Measurements from ENCODE around the gene ANK3. TPM values are rescaled to one million over a fixed set of nuclear protein-coding genes. Genes with fewer than 3 reads are reported as not detected.

ANK3 gene
- polyA plus RNA-seq, 1 donor from 2014 or later: 114 TPM

DNA sequence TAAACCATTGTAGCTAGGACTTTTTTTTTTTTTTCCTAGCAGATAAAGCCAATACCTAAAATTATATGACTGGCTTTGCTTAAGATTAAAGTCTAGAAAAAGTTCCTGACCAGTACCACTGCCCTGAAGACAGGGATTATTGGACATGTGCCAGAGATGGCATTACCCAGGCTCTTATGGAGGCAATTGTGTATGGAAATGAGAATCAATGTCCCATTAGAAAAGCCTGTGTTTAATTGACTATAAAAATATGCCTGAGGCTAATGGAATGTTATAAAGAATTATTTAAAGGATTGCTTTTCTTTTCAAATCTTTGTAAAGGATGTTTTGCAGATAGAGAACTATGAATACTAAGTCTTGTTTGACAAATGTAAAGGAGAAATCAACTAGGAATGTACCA, 196.7 kb downstream of the ANK3 start:
- Histone ChIP-seq H3K4me2 (ENCODE audit: low read length) (no peak overlapping the region), H3K36me3 (ENCODE audit: insufficient read depth, low read length) (peaks cover 44% of the 10 kb centered on the region), H3F3A (ENCODE audit: insufficient read depth, low read length, poor library complexity, severe bottlenecking) (no peaks in the 10 kb centered on the region), H3K4me3 (ENCODE audit: low read length) (no peak overlapping the region), H3K9ac (ENCODE audit: low read length) (no peak overlapping the region), H4K20me1 (ENCODE audit: insufficient read depth) (no peaks in the 10 kb centered on the region), H3K27me3 (ENCODE audit: insufficient read depth, low read depth, low read length) (no peaks in the 10 kb centered on the region), H3K9me2 (ENCODE audit: insufficient read depth, low read length) (no peaks in the 10 kb centered on the region), H3K79me2 (replicated peaks; ENCODE audit: insufficient read depth, low read length) (no peaks in the 10 kb centered on the region), H2AFZ (ENCODE audit: low read depth, low read length) (no peak overlapping the region), H3K27ac (ENCODE audit: low read length) (no peak overlapping the region), H3K9me3 (ENCODE audit: low read length) (peaks cover 6% of the 10 kb centered on the region)
- no peak for TF ChIP-seq MXI1 (conservative IDR thresholded peaks at IDR 0.05; ENCODE audit: poor library complexity, severe bottlenecking)
- TF ChIP-seq EP300 (conservative IDR thresholded peaks at IDR 0.05; ENCODE audit: poor library complexity, severe bottlenecking): no peak
- TF ChIP-seq REST (IDR thresholded peaks at IDR 0.05; ENCODE audit: borderline replicate concordance): no peak
- no peak for TF ChIP-seq SMC3 (conservative IDR thresholded peaks at IDR 0.05; ENCODE audit: poor library complexity)
- no peak for TF ChIP-seq POLR2AphosphoS5 (IDR thresholded peaks at IDR 0.05)
- TF ChIP-seq RAD21 (conservative IDR thresholded peaks at IDR 0.05): no peak
- TF ChIP-seq CTCF (IDR thresholded peaks at IDR 0.05; ENCODE audit: poor library complexity, severe bottlenecking): no peak

DNA sequence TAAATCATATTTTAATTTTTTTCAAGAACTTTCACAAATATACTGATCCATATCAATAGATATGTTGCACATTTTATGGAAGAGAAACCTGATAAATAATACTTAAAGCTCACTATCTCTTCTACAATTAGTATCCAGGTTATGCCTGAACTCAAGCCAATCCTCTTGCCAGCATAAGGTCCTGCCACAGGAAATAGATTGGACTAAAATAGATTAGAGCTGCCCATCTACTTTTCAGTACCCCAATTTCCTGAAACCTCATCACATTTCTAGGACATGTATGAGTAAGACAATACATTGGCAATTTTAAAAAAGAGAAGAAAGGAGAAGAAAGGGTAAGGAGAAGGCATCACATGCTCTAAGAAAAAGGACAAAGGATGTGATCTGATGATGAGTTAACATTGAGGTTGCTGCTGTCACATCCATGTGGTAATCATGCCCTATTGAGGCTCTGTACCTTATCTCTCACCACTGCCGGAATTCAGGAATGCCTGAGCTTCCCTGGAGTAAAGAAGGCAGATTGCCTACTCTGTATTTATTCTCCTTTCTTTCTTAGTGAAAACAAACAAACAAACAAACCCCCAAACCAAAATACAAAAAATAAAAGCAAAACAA, 199.7 kb downstream of the ANK3 start:
- TF ChIP-seq EP300 (conservative IDR thresholded peaks at IDR 0.05; ENCODE audit: poor library complexity, severe bottlenecking) (no peak), SMC3 (conservative IDR thresholded peaks at IDR 0.05; ENCODE audit: poor library complexity) (no peak), MXI1 (conservative IDR thresholded peaks at IDR 0.05; ENCODE audit: poor library complexity, severe bottlenecking) (no peak), REST (IDR thresholded peaks at IDR 0.05; ENCODE audit: borderline replicate concordance) (no peak), CTCF (IDR thresholded peaks at IDR 0.05; ENCODE audit: poor library complexity, severe bottlenecking) (no peak), EZH2 (IDR thresholded peaks at IDR 0.05; ENCODE audit: borderline replicate concordance, insufficient read depth, low read length, poor library complexity, severe bottlenecking) (no peak), POLR2AphosphoS5 (IDR thresholded peaks at IDR 0.05) (no peak), RAD21 (conservative IDR thresholded peaks at IDR 0.05) (no peak), TAF1 (IDR thresholded peaks at IDR 0.05; ENCODE audit: low read depth) (no peak)
- H3K4me3 ChIP-seq (ENCODE audit: low read length): no peak overlapping the region
- H3K79me2 ChIP-seq (replicated peaks; ENCODE audit: insufficient read depth, low read length): no peaks in the 10 kb centered on the region
- H3K36me3 ChIP-seq (ENCODE audit: insufficient read depth, low read length): peaks cover 34% of the 10 kb centered on the region
- H3K27me3 ChIP-seq (ENCODE audit: insufficient read depth, low read depth, low read length): no peaks in the 10 kb centered on the region
- H3K9ac ChIP-seq (ENCODE audit: low read length): no peak overlapping the region
- H3K9me2 ChIP-seq (ENCODE audit: insufficient read depth, low read length): no peaks in the 10 kb centered on the region
- no peak overlapping the region for H3K4me2 ChIP-seq (ENCODE audit: low read length)
- no peaks in the 10 kb centered on the region for H4K20me1 ChIP-seq (ENCODE audit: insufficient read depth)
- H3K9me3 ChIP-seq (ENCODE audit: low read length): peaks cover 6% of the 10 kb centered on the region
- no peaks in the 10 kb centered on the region for H3F3A ChIP-seq (ENCODE audit: insufficient read depth, low read length, poor library complexity, severe bottlenecking)
- H2AFZ ChIP-seq (ENCODE audit: low read depth, low read length): no peak overlapping the region
- no peak overlapping the region for H3K27ac ChIP-seq (ENCODE audit: low read length)
